ENCODE data around the gene LSM4. TPM values are rescaled to one million over a fixed set of nuclear protein-coding genes. Genes with fewer than 3 reads are reported as not detected.

Gene LSM4
- total and polyA plus RNA-seq, 2 of the 13 experiments (the other 11 are each of a cell fraction or from before 2014, with no cell fraction given) = 65.8 to 166 TPM

GRCh38 chr19:18278521-18279265 is 44.2 kb downstream of the LSM4 start (continued):
- no peak for TF ChIP-seq SALL2 (CRISPR knock-in tag; IDR thresholded peaks at IDR 0.05)
- TF ChIP-seq ZHX1 (CRISPR knock-in tag; IDR thresholded peaks at IDR 0.05; ENCODE audit: low read depth) = no peak
- no peak; the same call in 1 of the 2 replicates for TF ChIP-seq PAF1 (CRISPR knock-in tag; IDR thresholded peaks at IDR 0.05)
- no peak for TF ChIP-seq USF2 (IDR thresholded peaks at IDR 0.05; ENCODE audit: low read depth, low read length)
- no peak for TF ChIP-seq USF2 (CRISPR knock-in tag; IDR thresholded peaks at IDR 0.05; ENCODE audit: borderline replicate concordance)
- no peak for TF ChIP-seq KLF15 (CRISPR knock-in tag; IDR thresholded peaks at IDR 0.05; ENCODE audit: borderline replicate concordance)
- no peak for TF ChIP-seq ZNF451 (CRISPR knock-in tag; IDR thresholded peaks at IDR 0.05)
- no peak for TF ChIP-seq HES4 (CRISPR knock-in tag; IDR thresholded peaks at IDR 0.05; ENCODE audit: borderline replicate concordance)
- TF ChIP-seq PLSCR1 (CRISPR knock-in tag; IDR thresholded peaks at IDR 0.05; ENCODE audit: borderline replicate concordance) = no peak
- TF ChIP-seq PBX3 (CRISPR knock-in tag; IDR thresholded peaks at IDR 0.05; ENCODE audit: borderline replicate concordance) = no peak
- TF ChIP-seq ARID5B (CRISPR knock-in tag; IDR thresholded peaks at IDR 0.05) = no peak
- TF ChIP-seq ZNF766 (CRISPR knock-in tag; IDR thresholded peaks at IDR 0.05; ENCODE audit: borderline replicate concordance) = no peak
- no peak for TF ChIP-seq PHF8 (CRISPR knock-in tag; IDR thresholded peaks at IDR 0.05)
- TF ChIP-seq ZNF841 (CRISPR knock-in tag; IDR thresholded peaks at IDR 0.05; ENCODE audit: borderline replicate concordance) = no peak
- no peak for TF ChIP-seq MXI1 (IDR thresholded peaks at IDR 0.05; ENCODE audit: borderline replicate concordance, low read depth, low read length)
- TF ChIP-seq MTA3 (CRISPR knock-in tag; IDR thresholded peaks at IDR 0.05) = no peak
